Breast epithelium (tissue), 4 donors: ENCODE measurements around the gene DBR1. TPM values are rescaled to one million over a fixed set of nuclear protein-coding genes. Genes with fewer than 3 reads are reported as not detected.

Source experiments
- DNase-seq, 2 donors: peaks; one replicate each; pipeline ENCODE4 v3.0.0-alpha.2; 2019; ENCODE audit warnings: low spot score in 2 of 2
- H3K27ac ChIP-seq, 2 donors: fragments of 200-600 bp; sonication (generic) in 1 of 2; one replicate each; pipeline ENCODE4 v1.5.1; 2016 to 2019; ENCODE audit warnings: mild to moderate bottlenecking in 1 of 2
- H3K27me3 ChIP-seq, 2 donors: fragments of 200-600 bp; sonication (generic) in 1 of 2; one replicate each; pipeline versions ENCODE4 v1.5.1 to v1.6.0; 2017 to 2019; ENCODE audit warnings: control low read depth in 1 of 2, mild to moderate bottlenecking in 1 of 2
- H3K36me3 ChIP-seq: fragments of 200-600 bp; one replicate; pipeline ENCODE4 v1.5.1; 2019
- H3K4me1 ChIP-seq, 2 donors: fragments of 200-600 bp; sonication (generic); one replicate each; pipeline ENCODE4 v1.5.1; 2016 to 2019; ENCODE audit warnings: control low read depth in 1 of 2
- H3K4me3 ChIP-seq, 3 donors: fragments of 200-600 bp; sonication (generic); 1 replicate in 2 of 3; 2 replicates in 1 of 3; pipeline ENCODE4 v1.5.1; 2016 to 2019; ENCODE audit warnings: mild to moderate bottlenecking in 3 of 3, moderate library complexity in 2 of 3
- H3K9me3 ChIP-seq, 2 donors: fragments of 200-600 bp; sonication (generic) in 1 of 2; one replicate each; pipeline ENCODE4 v1.5.1; 2016 to 2019; ENCODE audit warnings: control low read depth in 1 of 2
- CTCF ChIP-seq, 3 donors: fragments of 450-650 bp; IDR thresholded peaks; one replicate each; pipeline ENCODE4 v1.5.1; 2016 to 2017; ENCODE audit warnings: antibody characterized with exemption in 3 of 3, mild to moderate bottlenecking in 3 of 3, moderate library complexity in 3 of 3
- POLR2A ChIP-seq: fragments of 450-650 bp; IDR thresholded peaks from one replicate; pipeline ENCODE4 v1.6.1; 2016; ENCODE audit warnings: antibody characterized with exemption, mild to moderate bottlenecking, moderate library complexity
- POLR2AphosphoS5 ChIP-seq, 3 donors: sonication (generic); formaldehyde crosslinking; IDR thresholded peaks; one replicate each; pipeline ENCODE4 v1.6.1; 2017; ENCODE audit warnings: antibody characterized with exemption in 3 of 3
- intact Hi-C: fragments of 100-400 bp; cut with DNase I; formaldehyde crosslinking; loops from one replicate; pipeline ENCODE4 v1.15.1; 2023; ENCODE audit warnings: low total_unique reads
- total RNA-seq, 3 donors: library from RNA; depleted of rRNA; stranded (reverse); fragments of >200 nt; gene quantifications; one replicate each; pipeline ENCODE4 v1.1.0, GENCODE V29; 2016

DBR1 gene
- total RNA-seq, 3 donors from 2014 or later = 9.9 to 20.5 (median 13.1) TPM

- Histone ChIP-seq H3K27ac (peak overlapping the region; percentile 95 to 97), H3K36me3 (no peaks in the 10 kb centered on the region), H3K4me3 (peak overlapping the region; percentile 79 to 99 (median 99)), H3K9me3 (no peaks in the 10 kb centered on the region), H3K27me3 (no peaks in the 10 kb centered on the region), H3K4me1 (no peaks in the 10 kb centered on the region)
- intact Hi-C loops = no loop called here
- DNase-seq = peak; percentile 84 to 86
- TF ChIP-seq POLR2AphosphoS5 (IDR thresholded peaks at IDR 0.05) = no peak
- TF ChIP-seq CTCF (IDR thresholded peaks at IDR 0.05) = no peak
- no peak for TF ChIP-seq POLR2A
Measured at GRCh38 chr3:138186803-138187295, 12.1 kb upstream of the DBR1 start.

DNA sequence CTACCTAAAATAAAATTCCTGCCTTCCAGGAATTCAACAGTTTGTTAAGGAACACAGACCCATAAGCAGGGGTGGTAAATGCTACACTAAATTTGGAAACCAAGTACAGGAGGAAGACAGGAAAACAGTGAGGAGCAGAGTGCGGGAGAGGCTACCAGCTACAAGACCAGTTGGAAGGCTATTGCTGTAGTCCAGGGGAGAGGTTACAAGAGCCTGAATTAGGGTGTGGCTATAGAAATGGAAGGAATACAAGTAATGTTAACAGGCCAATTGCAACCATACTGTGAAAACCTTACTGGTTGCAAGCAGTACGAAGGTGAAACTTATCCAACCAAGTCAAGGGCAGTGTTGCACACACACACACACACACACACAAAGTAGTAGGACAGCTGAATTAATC is 11.5 kb upstream of the DBR1 start:
- no peaks in the 10 kb centered on the region for H3K4me1 ChIP-seq
- no peak overlapping the region for H3K27ac ChIP-seq
- DNase-seq = no peak
- H3K9me3 ChIP-seq = no peaks in the 10 kb centered on the region
- H3K4me3 ChIP-seq = peak overlapping the region in 2 of 3 donors; percentile 79 to 99
- H3K27me3 ChIP-seq = no peaks in the 10 kb centered on the region
- TF ChIP-seq CTCF (IDR thresholded peaks at IDR 0.05) = no peak
- no peaks in the 10 kb centered on the region for H3K36me3 ChIP-seq
- intact Hi-C loops = no loop called here

- TF ChIP-seq CTCF (IDR thresholded peaks at IDR 0.05) = no peak
- TF ChIP-seq POLR2AphosphoS5 (IDR thresholded peaks at IDR 0.05) = no peak
- no peak for TF ChIP-seq POLR2A
- Histone ChIP-seq H3K36me3 (no peaks in the 10 kb centered on the region), H3K4me3 (no peak overlapping the region), H3K27me3 (no peaks in the 10 kb centered on the region), H3K27ac (no peak overlapping the region), H3K4me1 (no peaks in the 10 kb centered on the region), H3K9me3 (no peaks in the 10 kb centered on the region)
- no peak for DNase-seq
- intact Hi-C loops = no loop called here
Measured at GRCh38 chr3:138184994-138185393, 10.3 kb upstream of the DBR1 start.

- no peaks in the 10 kb centered on the region for H3K27me3 ChIP-seq
Measured at GRCh38 chr3:138180375-138181029, 5.8 kb upstream of the DBR1 start.

More at GRCh38 chr3:138180375-138181029, 5.8 kb upstream of the DBR1 start:
- DNase-seq = no peak
- intact Hi-C loops = no loop called here
- H3K4me1 ChIP-seq = no peaks in the 10 kb centered on the region
- TF ChIP-seq CTCF (IDR thresholded peaks at IDR 0.05) (no peak), POLR2AphosphoS5 (IDR thresholded peaks at IDR 0.05) (no peak), POLR2A (no peak)
- no peaks in the 10 kb centered on the region for H3K36me3 ChIP-seq
- no peak overlapping the region for H3K4me3 ChIP-seq
- H3K27ac ChIP-seq = no peak overlapping the region
- H3K9me3 ChIP-seq = no peaks in the 10 kb centered on the region
